Cardiac fibroblast (primary cell): ENCODE measurements around the gene ATP2B2.

Source experiments
- DNase-seq, 2 donors: peaks; one replicate each; pipeline versions ENCODE4 v3.0.0 to v3.0.0-alpha.2; 2010; ENCODE audit warnings: low read depth in 2 of 2
- H3K4me3 ChIP-seq, 2 donors: replicated peaks in 1 of 2; 1 replicate in 1 of 2; 2 replicates in 1 of 2; pipeline ENCODE4 v1.5.1; 2011; ENCODE audit warnings: low read depth in 2 of 2, low read length in 2 of 2, mild to moderate bottlenecking in 2 of 2, moderate library complexity in 1 of 2
- TF ChIP-seq, protein P1 (sequence below): IDR thresholded peaks from one replicate; pipeline ENCODE4 v1.5.1; 2011; ENCODE audit warnings: low read depth, mild to moderate bottlenecking, low read length, inconsistent platforms

Gene ATP2B2

DNA sequence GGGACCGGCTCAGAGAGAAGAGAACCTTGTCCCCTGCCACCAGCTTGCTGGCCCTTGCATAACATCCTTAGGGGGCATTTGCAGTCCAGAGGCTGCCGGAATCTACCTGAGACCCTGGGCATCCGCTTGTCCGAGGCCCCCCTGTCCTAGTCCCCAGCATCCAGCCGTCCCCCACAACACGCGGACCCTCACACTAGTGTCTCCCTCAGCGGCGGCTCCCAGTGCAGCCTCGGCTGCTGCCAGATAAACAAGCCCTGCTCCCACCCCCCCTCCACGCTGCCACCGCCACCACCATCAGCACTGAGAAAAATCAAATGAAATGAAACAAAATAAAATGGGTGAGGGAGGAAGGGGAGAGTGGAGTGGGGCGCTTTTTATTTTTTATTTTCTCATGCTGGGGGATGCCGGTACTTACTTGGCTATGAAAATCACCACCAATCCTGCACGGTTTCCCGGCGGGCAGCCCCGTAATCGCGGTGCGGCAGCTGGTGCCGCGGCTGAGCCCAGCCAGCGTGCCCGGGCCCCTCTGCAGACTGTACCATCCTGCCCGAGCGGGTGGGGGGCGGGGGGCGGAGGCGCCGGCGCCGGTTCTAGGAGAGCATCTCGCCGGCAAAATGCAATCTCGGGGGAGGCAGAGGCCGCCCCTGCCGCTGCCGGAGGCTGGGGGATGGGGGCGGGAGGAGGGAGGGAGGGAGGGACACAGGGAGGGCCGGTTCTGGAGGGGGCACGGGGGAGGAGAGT is at the start of gene ATP2B2:
Gene ATP2B2, minus strand, starts transcription at position 537 of the 741 bp plus-strand sequence. CDS start 56,043 bp downstream, outside the sequence.
- no peak for DNase-seq
- H3K4me3 ChIP-seq = no peak within 1 kb of the TSS
- TF ChIP-seq, protein P1, sequence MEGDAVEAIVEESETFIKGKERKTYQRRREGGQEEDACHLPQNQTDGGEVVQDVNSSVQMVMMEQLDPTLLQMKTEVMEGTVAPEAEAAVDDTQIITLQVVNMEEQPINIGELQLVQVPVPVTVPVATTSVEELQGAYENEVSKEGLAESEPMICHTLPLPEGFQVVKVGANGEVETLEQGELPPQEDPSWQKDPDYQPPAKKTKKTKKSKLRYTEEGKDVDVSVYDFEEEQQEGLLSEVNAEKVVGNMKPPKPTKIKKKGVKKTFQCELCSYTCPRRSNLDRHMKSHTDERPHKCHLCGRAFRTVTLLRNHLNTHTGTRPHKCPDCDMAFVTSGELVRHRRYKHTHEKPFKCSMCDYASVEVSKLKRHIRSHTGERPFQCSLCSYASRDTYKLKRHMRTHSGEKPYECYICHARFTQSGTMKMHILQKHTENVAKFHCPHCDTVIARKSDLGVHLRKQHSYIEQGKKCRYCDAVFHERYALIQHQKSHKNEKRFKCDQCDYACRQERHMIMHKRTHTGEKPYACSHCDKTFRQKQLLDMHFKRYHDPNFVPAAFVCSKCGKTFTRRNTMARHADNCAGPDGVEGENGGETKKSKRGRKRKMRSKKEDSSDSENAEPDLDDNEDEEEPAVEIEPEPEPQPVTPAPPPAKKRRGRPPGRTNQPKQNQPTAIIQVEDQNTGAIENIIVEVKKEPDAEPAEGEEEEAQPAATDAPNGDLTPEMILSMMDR = no peak

DNA sequence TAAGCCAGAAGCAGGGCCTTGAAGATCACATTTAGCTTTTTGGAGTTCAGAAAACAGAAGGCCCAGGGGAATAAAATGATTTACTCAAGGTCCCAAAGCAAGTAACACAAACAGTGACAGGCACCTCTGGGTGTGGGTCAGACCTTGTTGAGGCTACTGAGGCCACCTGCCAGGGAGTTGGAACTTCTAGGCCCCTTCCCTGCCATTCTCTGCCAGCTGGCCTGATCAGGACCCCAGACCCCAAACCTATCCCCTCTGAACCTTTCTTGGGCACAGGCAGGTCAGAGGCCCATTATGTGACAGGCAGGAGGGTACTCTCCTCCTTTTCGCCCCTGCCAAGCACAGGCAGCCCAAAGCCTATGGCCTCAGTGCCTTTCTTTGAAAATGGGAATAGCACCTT is 49.4 kb upstream of the ATP2B2 start:
- no peak for DNase-seq
- TF ChIP-seq, protein P1 = no peak
- H3K4me3 ChIP-seq = no peak overlapping the region

DNA sequence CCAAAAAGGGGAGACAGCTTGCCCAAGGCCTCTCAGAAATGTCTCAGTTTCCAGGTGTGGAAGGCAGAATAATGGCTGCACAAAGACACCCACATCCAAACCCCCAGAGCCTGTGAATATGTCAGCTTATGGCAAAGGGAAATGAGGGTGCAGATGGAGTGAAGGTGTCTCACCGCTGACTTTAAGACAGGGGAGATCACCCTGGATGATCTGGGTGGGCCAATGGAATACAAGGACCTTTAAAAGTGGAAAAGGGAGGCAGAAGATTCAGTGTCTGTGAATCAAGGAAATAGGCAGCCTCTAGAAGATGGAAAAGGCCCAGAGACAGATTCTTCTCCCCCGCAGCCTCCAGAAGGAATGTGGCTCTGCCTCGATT is 48.8 kb upstream of the ATP2B2 start:
- no peak overlapping the region for H3K4me3 ChIP-seq
- DNase-seq = no peak
- TF ChIP-seq, protein P1 = no peak

DNA sequence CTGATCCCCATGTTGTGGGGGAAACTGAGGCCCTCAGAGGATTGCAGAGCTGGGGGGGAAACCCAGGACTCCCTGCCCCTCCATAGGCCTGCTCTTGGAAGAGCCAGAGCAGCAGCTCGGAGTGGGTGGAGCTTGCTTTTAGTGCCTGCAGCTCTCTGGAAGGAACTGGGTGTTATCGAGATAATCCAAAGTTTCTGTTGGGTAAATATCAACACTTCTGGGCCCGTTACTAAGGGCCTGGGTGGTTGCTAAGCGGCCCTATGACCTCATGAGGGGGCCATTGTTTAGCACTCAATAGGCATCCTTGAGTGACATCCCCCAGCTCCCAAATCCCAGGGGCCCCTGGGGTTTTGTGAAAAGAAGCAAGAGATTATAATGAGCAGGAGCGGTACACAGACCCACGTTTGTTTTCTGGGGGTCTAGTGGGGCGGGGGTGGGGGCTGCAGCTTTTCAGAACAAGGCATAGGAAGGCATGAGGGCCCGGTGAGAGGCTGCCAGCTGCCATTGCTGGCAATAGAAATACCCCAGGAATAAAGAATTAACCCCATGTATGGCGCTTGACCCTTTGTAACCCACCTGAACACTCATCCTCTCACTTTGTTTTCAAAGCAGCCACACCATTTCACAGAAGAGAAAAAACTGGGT is 48.3 kb upstream of the ATP2B2 start:
- peak in 1 of 2 donors; percentile 20 for DNase-seq
- TF ChIP-seq, protein P1 = no peak
- H3K4me3 ChIP-seq = no peak overlapping the region

DNA sequence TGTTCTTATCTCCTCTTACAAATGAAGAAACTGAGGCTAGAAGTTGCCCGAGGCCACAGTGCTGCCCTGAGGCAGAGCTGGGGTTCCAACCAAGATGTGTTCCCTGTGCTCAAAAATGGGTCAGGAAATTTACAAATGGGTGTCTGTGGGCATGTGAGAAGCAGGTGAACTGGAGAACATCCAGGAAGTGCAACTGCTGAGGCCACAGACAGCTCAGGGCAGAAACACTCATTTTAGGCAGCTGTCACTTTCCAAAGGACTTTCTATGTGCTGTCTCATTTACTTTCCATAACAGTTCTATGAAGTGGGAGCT is 47.2 kb upstream of the ATP2B2 start:
- TF ChIP-seq, protein P1 = no peak
- no peak overlapping the region for H3K4me3 ChIP-seq
- DNase-seq = no peak

DNA sequence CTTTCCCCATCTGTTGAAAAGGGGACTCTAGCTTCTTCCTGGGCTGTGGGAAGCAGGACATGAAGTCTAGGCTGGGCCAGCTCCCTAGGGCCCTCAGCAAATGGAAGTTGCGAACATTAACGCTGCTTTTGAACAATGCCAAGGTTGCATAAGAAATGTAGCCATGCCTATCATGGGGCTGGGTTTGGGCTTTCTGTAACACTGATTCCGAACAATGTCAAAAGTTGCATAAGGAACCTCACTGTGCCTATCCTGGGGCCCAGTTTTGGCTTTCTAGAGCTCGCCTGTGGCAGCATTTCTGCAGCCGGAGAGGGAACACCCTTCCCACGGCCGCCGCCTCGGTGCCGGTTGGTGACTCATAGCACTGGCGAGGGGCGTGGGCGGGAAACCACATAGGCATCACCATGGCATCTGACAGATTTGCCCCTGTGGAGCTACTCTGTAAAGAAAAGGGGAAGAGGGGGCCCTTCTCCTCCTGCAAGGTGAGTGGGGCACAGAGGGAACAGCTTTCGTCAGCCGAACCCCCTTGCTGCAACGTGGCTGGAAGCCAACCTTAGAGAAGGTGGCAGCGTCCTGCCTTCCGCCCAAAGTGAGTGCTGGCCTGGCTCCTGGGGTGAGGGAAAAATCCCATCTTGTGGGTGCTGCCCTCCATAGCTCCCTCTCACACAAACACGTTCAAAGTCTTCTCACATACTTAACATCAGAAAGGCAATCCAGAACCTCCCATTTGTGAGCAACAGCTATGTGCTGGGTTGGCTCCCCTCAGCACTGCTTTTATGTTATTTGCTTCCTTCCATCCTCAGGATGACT is 46.6 kb upstream of the ATP2B2 start:
- H3K4me3 ChIP-seq = no peak overlapping the region
- no peak for DNase-seq

More for the DNA sequence above, 46.6 kb upstream of the ATP2B2 start:
- TF ChIP-seq, protein P1 = no peak
